Osteocyte (in vitro differentiated cells): ENCODE results near the gene PCNX1. TPM values are rescaled to one million over a fixed set of nuclear protein-coding genes. Genes with fewer than 3 reads are reported as not detected.

Experiments
- DNase-seq: peaks from one replicate; pipeline ENCODE4 v3.0.0; 2021; ENCODE audit warnings: mixed read lengths; ENCODE audit not compliant: unreplicated experiment; ENCODE audit errors: extremely low spot score
- H3K27ac Mint-ChIP-seq: one replicate; pipeline ENCODE4 v1.8.0; 2021; ENCODE audit warnings: mild to moderate bottlenecking, mixed read lengths; ENCODE audit not compliant: unreplicated experiment
- H3K27me3 Mint-ChIP-seq: one replicate; pipeline ENCODE4 v1.8.0; 2021; ENCODE audit warnings: mixed read lengths; ENCODE audit not compliant: unreplicated experiment
- H3K36me3 Mint-ChIP-seq: one replicate; pipeline ENCODE4 v1.8.0; 2021; ENCODE audit warnings: mixed read lengths; ENCODE audit not compliant: unreplicated experiment
- H3K4me1 Mint-ChIP-seq: one replicate; pipeline ENCODE4 v1.8.0; 2021; ENCODE audit warnings: mixed read lengths; ENCODE audit not compliant: unreplicated experiment
- H3K4me3 Mint-ChIP-seq: one replicate; pipeline ENCODE4 v1.8.0; 2021; ENCODE audit warnings: mild to moderate bottlenecking, moderate library complexity, mixed read lengths; ENCODE audit not compliant: unreplicated experiment
- H3K9me3 Mint-ChIP-seq: one replicate; pipeline ENCODE4 v1.8.0; 2021; ENCODE audit warnings: mixed read lengths; ENCODE audit not compliant: unreplicated experiment
- CTCF ChIP-seq: fragments of 200-600 bp; sonication (generic); IDR thresholded peaks from 2 replicates; pipeline ENCODE4 v1.5.0; 2021; ENCODE audit warnings: antibody characterized with exemption, mild to moderate bottlenecking, moderate library complexity
- total RNA-seq: library from RNA; stranded (reverse); gene quantifications from 2 replicates; pipeline ENCODE4 v1.2.1, GENCODE V29; 2021

PCNX1 gene
- total RNA-seq, 1 donor from 2014 or later: 72.2 TPM

- Mint-ChIP-seq H3K4me3 (no peak overlapping the region), H3K9me3 (peaks cover 5% of the 10 kb centered on the region), H3K27me3 (no peaks in the 10 kb centered on the region), H3K27ac (no peak overlapping the region), H3K36me3 (peaks cover 50% of the 10 kb centered on the region), H3K4me1 (peaks cover 6% of the 10 kb centered on the region)
- DNase-seq: no peak
- no peak for TF ChIP-seq CTCF
Measured at GRCh38 chr14:71105177-71105576, 197.9 kb downstream of the PCNX1 start.

- Mint-ChIP-seq H3K9me3 (no peaks in the 10 kb centered on the region), H3K4me3 (no peak overlapping the region), H3K36me3 (peaks cover 55% of the 10 kb centered on the region), H3K4me1 (peaks cover 11% of the 10 kb centered on the region), H3K27me3 (no peaks in the 10 kb centered on the region), H3K27ac (no peak overlapping the region)
- no peak for TF ChIP-seq CTCF
- DNase-seq: no peak
Measured at GRCh38 chr14:71107921-71108320, 200.7 kb downstream of the PCNX1 start.

GRCh38 chr14:71108398-71109119, 201.3 kb downstream of the PCNX1 start:
- DNase-seq: no peak
- Mint-ChIP-seq H3K36me3 (peaks cover 51% of the 10 kb centered on the region), H3K27ac (no peak overlapping the region), H3K27me3 (no peaks in the 10 kb centered on the region), H3K4me1 (peaks cover 18% of the 10 kb centered on the region), H3K4me3 (no peak overlapping the region), H3K9me3 (no peaks in the 10 kb centered on the region)
- TF ChIP-seq CTCF: no peak

- no peak for TF ChIP-seq CTCF
- no peak for DNase-seq
- H3K4me3 Mint-ChIP-seq: no peak overlapping the region
- H3K9me3 Mint-ChIP-seq: no peaks in the 10 kb centered on the region
- peaks cover 57% of the 10 kb centered on the region for H3K36me3 Mint-ChIP-seq
- H3K4me1 Mint-ChIP-seq: peaks cover 45% of the 10 kb centered on the region
- H3K27ac Mint-ChIP-seq: no peak overlapping the region
- H3K27me3 Mint-ChIP-seq: no peaks in the 10 kb centered on the region
Measured at GRCh38 chr14:71113376-71113775, 206.1 kb downstream of the PCNX1 start.

- no peaks in the 10 kb centered on the region for H3K9me3 Mint-ChIP-seq
- H3K27me3 Mint-ChIP-seq: no peaks in the 10 kb centered on the region
- no peak for DNase-seq
- H3K4me1 Mint-ChIP-seq: peaks cover 54% of the 10 kb centered on the region
- H3K36me3 Mint-ChIP-seq: peaks cover 45% of the 10 kb centered on the region
- no peak for TF ChIP-seq CTCF
- H3K27ac Mint-ChIP-seq: no peak overlapping the region
- H3K4me3 Mint-ChIP-seq: no peak overlapping the region
Measured at GRCh38 chr14:71114565-71114964, 207.3 kb downstream of the PCNX1 start.
